Sigmoid colon (tissue), 7 donors: ENCODE measurements around the gene OPALIN. TPM values are rescaled to one million over a fixed set of nuclear protein-coding genes. Genes with fewer than 3 reads are reported as not detected.

Experiments
- DNase-seq: peaks from one replicate; pipeline ENCODE4 v3.0.0-alpha.2; 2019
- H3K27ac ChIP-seq, 4 donors: fragments of 200-600 bp; sonication (generic); one replicate each; pipeline ENCODE4 v1.5.1; 2016 to 2019; ENCODE audit warnings: mild to moderate bottlenecking in 1 of 4
- H3K27me3 ChIP-seq, 3 donors: fragments of 200-600 bp; sonication (generic); one replicate each; pipeline ENCODE4 v1.5.1; 2019; ENCODE audit warnings: mild to moderate bottlenecking in 1 of 3
- H3K36me3 ChIP-seq, 4 donors: fragments of 200-600 bp; sonication (generic); one replicate each; pipeline ENCODE4 v1.5.1; 2016 to 2019
- H3K4me1 ChIP-seq, 4 donors: fragments of 200-600 bp; sonication (generic); one replicate each; pipeline ENCODE4 v1.5.1; 2017 to 2019
- H3K4me3 ChIP-seq, 4 donors: fragments of 200-600 bp; sonication (generic); one replicate each; pipeline ENCODE4 v1.5.1; 2017 to 2019; ENCODE audit warnings: mild to moderate bottlenecking in 2 of 4, moderate library complexity in 1 of 4
- H3K9me3 ChIP-seq, 4 donors: fragments of 200-600 bp in 3 of 4; sonication (generic) in 3 of 4; one replicate each; pipeline versions ENCODE4 v1.5.1 to v1.6.1; 2013 to 2019
- CTCF ChIP-seq, 4 experiments: fragments of 450-650 bp in 3 of 4; fragments of 200-600 bp in 1 of 4; IDR thresholded peaks; one replicate each; pipeline ENCODE4 v1.5.1; 2016 to 2019; ENCODE audit warnings: antibody characterized with exemption in 4 of 4, mild to moderate bottlenecking in 3 of 4, moderate library complexity in 2 of 4
- EP300 ChIP-seq, 4 donors: sonication (generic); formaldehyde crosslinking; IDR thresholded peaks; one replicate each; pipeline ENCODE4 v1.6.1; 2017; ENCODE audit warnings: antibody characterized with exemption in 4 of 4
- POLR2A ChIP-seq, 2 donors: fragments of 450-650 bp; IDR thresholded peaks; one replicate each; pipeline ENCODE4 v1.6.1; 2016; ENCODE audit warnings: antibody characterized with exemption in 2 of 2, mild to moderate bottlenecking in 2 of 2, moderate library complexity in 2 of 2
- POLR2AphosphoS5 ChIP-seq, 4 donors: sonication (generic); formaldehyde crosslinking; IDR thresholded peaks; one replicate each; pipeline ENCODE4 v1.6.1; 2017; ENCODE audit warnings: antibody characterized with exemption in 4 of 4
- WGBS, 2 donors: extraction: QIAGEN DNeasy Blood & Tissue Kit; methylation state at CpG; one replicate each; pipeline ENCODE4 v1.1.7; 2013; 5-methylcytosine and 5-hydroxymethylcytosine counted together
- intact Hi-C: fragments of 100-400 bp; cut with DNase I; formaldehyde crosslinking; loops from one replicate; pipeline ENCODE4 v1.15.1; 2023
- polyA plus RNA-seq, 3 donors: library from polyadenylated mRNA; stranded (reverse); fragments of 200-250 nt; gene quantifications; one replicate each; pipeline ENCODE4 v1.2.3, GENCODE V29; 2013
- total RNA-seq, 4 donors: library from RNA; depleted of rRNA; stranded (reverse); fragments of >200 nt; gene quantifications; one replicate each; pipeline ENCODE4 v1.1.0, GENCODE V29; 2016
- donor health status: healthy with polysubstance abuse.
- donor health status: Bipolar disorder and iron deficiency.
- donor health status: healthy.

OPALIN gene
- total and polyA plus RNA-seq, 7 donors, result not detected

- no peak overlapping the region for H3K4me3 ChIP-seq
- intact Hi-C loops, result no loop called here
- H3K27me3 ChIP-seq, result no peaks in the 10 kb centered on the region
- H3K4me1 ChIP-seq, result peaks cover 0 to 22% (median 18%) of the 10 kb centered on the region in 4 donors
- no peaks in the 10 kb centered on the region for H3K36me3 ChIP-seq
- peak; percentile 85 for DNase-seq
- 52 to 82% methylated on average over 8 of the region's 8 CpGs for WGBS, 2 donors
- TF ChIP-seq POLR2AphosphoS5 (IDR thresholded peaks at IDR 0.05), result peak in 2 of 4 donors; percentile 20 to 32
- no peak for TF ChIP-seq CTCF (IDR thresholded peaks at IDR 0.05)
- no peaks in the 10 kb centered on the region for H3K9me3 ChIP-seq
- H3K27ac ChIP-seq, result peak overlapping the region in 1 of 4 donors; percentile 12
Measured at GRCh38 chr10:96306516-96306915, 52.3 kb downstream of the OPALIN start.

GRCh38 chr10:96305019-96305418, 53.8 kb downstream of the OPALIN start:
- Histone ChIP-seq H3K4me3 (no peak overlapping the region), H3K4me1 (peaks cover 0 to 13% (median 10%) of the 10 kb centered on the region in 4 donors), H3K36me3 (no peaks in the 10 kb centered on the region), H3K27me3 (no peaks in the 10 kb centered on the region), H3K9me3 (no peaks in the 10 kb centered on the region), H3K27ac (no peak overlapping the region)
- WGBS, 2 donors, result 69 to 96% methylated on average over 3 of the region's 3 CpGs
- TF ChIP-seq EP300 (IDR thresholded peaks at IDR 0.05) (no peak), POLR2A (IDR thresholded peaks at IDR 0.05) (no peak), CTCF (IDR thresholded peaks at IDR 0.05) (no peak), POLR2AphosphoS5 (IDR thresholded peaks at IDR 0.05) (no peak)
- no peak for DNase-seq
- intact Hi-C loops, result no loop called here

- Histone ChIP-seq H3K27ac (no peak within 1 kb of the TSS), H3K9me3 (no peaks in the 10 kb centered on the region), H3K36me3 (no peaks in the 10 kb centered on the region), H3K27me3 (no peaks in the 10 kb centered on the region), H3K4me3 (no peak within 1 kb of the TSS), H3K4me1 (peaks cover 0 to 6% (median 2%) of the 10 kb centered on the region in 4 donors)
- DNase-seq, result no peak
- no peak for TF ChIP-seq POLR2A (IDR thresholded peaks at IDR 0.05)
- no peak for TF ChIP-seq CTCF (IDR thresholded peaks at IDR 0.05)
- TF ChIP-seq POLR2AphosphoS5 (IDR thresholded peaks at IDR 0.05), result no peak
- intact Hi-C loops, result no loop called here
- 70 to 89% methylated on average over 8 of the region's 8 CpGs for WGBS, 2 donors
Measured at GRCh38 chr10:96304230-96304629, 54.6 kb downstream of the OPALIN start, which contains the start of gene DNTT. DNTT (plus strand) TSS chr10:96304434; CDS start chr10:96304498, 64 bp downstream.

- intact Hi-C loops, result no loop called here
- no peaks in the 10 kb centered on the region for H3K36me3 ChIP-seq
- H3K27ac ChIP-seq, result no peak overlapping the region
- TF ChIP-seq POLR2A (IDR thresholded peaks at IDR 0.05) (no peak), POLR2AphosphoS5 (IDR thresholded peaks at IDR 0.05) (no peak), EP300 (IDR thresholded peaks at IDR 0.05) (no peak), CTCF (IDR thresholded peaks at IDR 0.05) (no peak)
- H3K4me1 ChIP-seq, result no peaks in the 10 kb centered on the region
- no peaks in the 10 kb centered on the region for H3K9me3 ChIP-seq
- H3K4me3 ChIP-seq, result no peak overlapping the region
- no peak for DNase-seq
- H3K27me3 ChIP-seq, result no peaks in the 10 kb centered on the region
- 73 to 78% methylated on average over 1 of the region's 1 CpG for WGBS, 2 donors
Measured at GRCh38 chr10:96301616-96302015, 57.2 kb downstream of the OPALIN start.

GRCh38 chr10:96299383-96299782, 59.4 kb downstream of the OPALIN start:
- no peaks in the 10 kb centered on the region for H3K36me3 ChIP-seq
- TF ChIP-seq CTCF (IDR thresholded peaks at IDR 0.05) (no peak), POLR2A (IDR thresholded peaks at IDR 0.05) (no peak), POLR2AphosphoS5 (IDR thresholded peaks at IDR 0.05) (no peak), EP300 (IDR thresholded peaks at IDR 0.05) (no peak)
- H3K9me3 ChIP-seq, result no peaks in the 10 kb centered on the region
- no peaks in the 10 kb centered on the region for H3K27me3 ChIP-seq
- intact Hi-C loops, result no loop called here
- no peak overlapping the region for H3K27ac ChIP-seq
- no peak for DNase-seq
- 14 to 20% methylated on average over 5 of the region's 5 CpGs for WGBS, 2 donors
- H3K4me3 ChIP-seq, result no peak overlapping the region
- H3K4me1 ChIP-seq, result no peaks in the 10 kb centered on the region
